Mesenchymal stem cell (in vitro differentiated cells and primary cell): ENCODE data around the gene CNIH1.

Source experiments
- DNase-seq: peaks from one replicate; pipeline ENCODE4 v3.0.0-alpha.2; 2013
- H2AFZ ChIP-seq: one replicate; pipeline ENCODE4 v1.6.1; 2013; ENCODE audit warnings: low read depth, mild to moderate bottlenecking, control low read depth, inconsistent platforms, low read length, moderate library complexity
- H2AK5ac ChIP-seq: 2 replicates; pipeline ENCODE4 v1.6.1; 2013; ENCODE audit warnings: low read length, moderate library complexity, mild to moderate bottlenecking, inconsistent platforms; ENCODE audit not compliant: severe bottlenecking
- H2BK120ac ChIP-seq: one replicate; pipeline ENCODE4 v1.6.1; 2013; ENCODE audit warnings: low read depth, mild to moderate bottlenecking, inconsistent platforms, low read length, moderate library complexity
- H2BK12ac ChIP-seq, 2 experiments: one replicate each; pipeline ENCODE4 v1.6.1; 2013; ENCODE audit warnings: inconsistent platforms in 2 of 2, low read length in 2 of 2, mild to moderate bottlenecking in 2 of 2, moderate library complexity in 2 of 2, control low read depth in 1 of 2
- H2BK15ac ChIP-seq: one replicate; pipeline ENCODE4 v1.6.1; 2013; ENCODE audit warnings: mild to moderate bottlenecking, low read depth, inconsistent platforms; ENCODE audit not compliant: poor library complexity, severe bottlenecking
- H2BK5ac ChIP-seq: 2 replicates; pipeline ENCODE4 v1.6.1; 2013; ENCODE audit warnings: low read depth, mild to moderate bottlenecking, low read length, control low read depth, inconsistent platforms; ENCODE audit not compliant: poor library complexity, severe bottlenecking
- H3K14ac ChIP-seq, 2 experiments: one replicate each; pipeline ENCODE4 v1.6.1; 2013; ENCODE audit warnings: inconsistent platforms in 2 of 2, low read length in 2 of 2, control low read depth in 1 of 2, mild to moderate bottlenecking in 1 of 2, moderate library complexity in 1 of 2
- H3K18ac ChIP-seq, 2 experiments: one replicate each; pipeline ENCODE4 v1.6.1; 2013; ENCODE audit warnings: inconsistent platforms in 2 of 2, low read length in 2 of 2, control low read depth in 1 of 2, low read depth in 1 of 2, mild to moderate bottlenecking in 1 of 2
- H3K23ac ChIP-seq, 2 experiments: one replicate each; pipeline ENCODE4 v1.6.1; 2013; ENCODE audit warnings: inconsistent platforms in 2 of 2, low read length in 2 of 2, mild to moderate bottlenecking in 2 of 2, moderate library complexity in 2 of 2, control low read depth in 1 of 2
- H3K27ac ChIP-seq: 2 replicates; pipeline ENCODE4 v1.5.1; 2013; ENCODE audit warnings: mild to moderate bottlenecking, moderate library complexity, low read length, control low read depth, inconsistent platforms; ENCODE audit not compliant: poor library complexity, severe bottlenecking
- H3K27me3 ChIP-seq, 2 experiments: 2 replicates each; pipeline versions ENCODE4 v1.6.1 to v1.7.0; 2013; ENCODE audit warnings: low read length in 2 of 2, mild to moderate bottlenecking in 2 of 2, moderate library complexity in 2 of 2, control low read depth in 1 of 2, inconsistent platforms in 1 of 2; ENCODE audit not compliant: control insufficient read depth in 1 of 2, insufficient read depth in 1 of 2
- H3K36me3 ChIP-seq, 2 experiments: 2 replicates each; pipeline versions ENCODE4 v1.6.1 to v1.7.0; 2013; ENCODE audit warnings: low read length in 2 of 2, control low read depth in 1 of 2, inconsistent platforms in 1 of 2, low read depth in 1 of 2, mild to moderate bottlenecking in 1 of 2; ENCODE audit not compliant: insufficient read depth in 2 of 2, control insufficient read depth in 1 of 2
- H3K4ac ChIP-seq, 2 experiments: one replicate each; pipeline ENCODE4 v1.6.1; 2013; ENCODE audit warnings: inconsistent platforms in 2 of 2, low read length in 2 of 2, mild to moderate bottlenecking in 2 of 2, moderate library complexity in 2 of 2, control low read depth in 1 of 2, low read depth in 1 of 2
- H3K4me1 ChIP-seq: 2 replicates; pipeline ENCODE4 v1.6.1; 2013; ENCODE audit warnings: low read depth, low read length, control low read depth; ENCODE audit not compliant: control insufficient read depth, insufficient read depth
- H3K4me2 ChIP-seq: 2 replicates; pipeline ENCODE4 v1.6.1; 2013; ENCODE audit warnings: low read length, mild to moderate bottlenecking, inconsistent platforms; ENCODE audit not compliant: poor library complexity, severe bottlenecking
- H3K4me3 ChIP-seq, 2 experiments: 2 replicates each; pipeline versions ENCODE4 v1.5.1 to v1.7.0; 2013; ENCODE audit warnings: low read length in 2 of 2, mild to moderate bottlenecking in 2 of 2, control low read depth in 1 of 2, low read depth in 1 of 2; ENCODE audit not compliant: insufficient read depth in 1 of 2
- H3K79me1 ChIP-seq: replicated peaks from 2 replicates; pipeline ENCODE4 v1.6.1; 2013; ENCODE audit warnings: mild to moderate bottlenecking, control low read depth, low read length, inconsistent platforms; ENCODE audit not compliant: poor library complexity, severe bottlenecking
- H3K9ac ChIP-seq: 2 replicates; pipeline ENCODE4 v1.7.0; 2013; ENCODE audit warnings: mild to moderate bottlenecking, low read length, moderate library complexity
- H3K9me3 ChIP-seq: 2 replicates; pipeline ENCODE4 v1.7.0; 2013; ENCODE audit warnings: mild to moderate bottlenecking, low read length; ENCODE audit not compliant: control insufficient read depth
- H4K8ac ChIP-seq: one replicate; pipeline ENCODE4 v1.6.1; 2013; ENCODE audit warnings: inconsistent platforms, mild to moderate bottlenecking, low read length, moderate library complexity
- H4K91ac ChIP-seq: one replicate; pipeline ENCODE4 v1.6.1; 2013; ENCODE audit warnings: mild to moderate bottlenecking, low read length, inconsistent platforms
- WGBS: methylation state at CpG from one replicate; pipeline ENCODE4 v1.1.7; 2013; ENCODE audit warnings: mixed read lengths; 5-methylcytosine and 5-hydroxymethylcytosine counted together

CNIH1 gene

DNA sequence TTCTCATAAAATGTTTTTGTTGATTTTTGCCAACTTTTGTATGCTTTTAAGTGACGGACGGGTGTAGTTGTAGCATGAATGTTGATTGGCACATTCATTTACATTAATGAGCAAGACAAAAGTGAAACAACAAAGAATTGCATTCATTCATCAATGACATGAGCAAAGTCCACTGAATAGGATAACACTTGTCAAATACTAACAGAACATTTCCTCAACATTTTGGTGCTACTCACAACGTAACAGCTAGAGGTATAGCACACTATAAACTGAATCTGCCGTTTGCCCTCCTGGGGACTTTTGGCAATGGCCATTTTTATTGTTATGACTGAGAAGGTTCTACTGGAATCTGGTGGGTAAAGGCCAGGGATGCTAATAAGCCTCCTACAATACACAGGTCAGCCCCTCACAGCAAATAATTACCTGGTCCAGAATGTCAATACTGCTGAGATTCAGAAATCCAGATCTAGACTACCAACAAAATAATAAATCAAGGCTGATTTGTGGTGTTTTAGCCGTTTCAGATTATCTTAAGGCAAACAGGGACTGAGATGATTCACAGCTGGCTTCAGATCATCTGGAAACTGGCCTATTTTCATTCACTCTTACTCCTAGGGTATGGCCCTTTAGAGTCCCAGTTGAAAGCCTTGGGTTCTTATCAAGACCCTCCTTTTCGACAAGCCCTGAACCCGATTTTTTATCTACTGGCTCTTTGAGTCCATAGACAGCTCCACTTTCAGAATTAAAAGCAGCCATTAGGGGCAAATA, 66.9 kb downstream of the CNIH1 start:
- Histone ChIP-seq H4K8ac (no peak overlapping the region), H3K27me3 (peaks cover 10 to 13% of the 10 kb centered on the region in 2 experiments), H3K9me3 (no peaks in the 10 kb centered on the region), H2BK15ac (no peak overlapping the region), H2BK120ac (no peak overlapping the region), H3K79me1 (no peaks in the 10 kb centered on the region), H3K4me3 (no peak overlapping the region), H3K4ac (no peak overlapping the region), H2BK5ac (no peak overlapping the region), H3K18ac (no peak overlapping the region), H4K91ac (no peak overlapping the region), H2BK12ac (no peak overlapping the region), H3K14ac (no peak overlapping the region), H3K9ac (no peak overlapping the region), H2AFZ (no peak overlapping the region), H2AK5ac (no peak overlapping the region), H3K4me2 (no peak overlapping the region), H3K4me1 (no peaks in the 10 kb centered on the region), H3K36me3 (no peaks in the 10 kb centered on the region), H3K27ac (no peak overlapping the region), H3K23ac (no peak overlapping the region)
- 71% methylated on average over 4 of the region's 7 CpGs for WGBS
- no peak for DNase-seq
